Activated T-cell treated with anti-CD3 and anti-CD28 coated beads, Interleukin-2, amount 50 U/mL, for 4 hours (primary cell): ENCODE measurements around the gene TIMMDC1. TPM values are rescaled to one million over a fixed set of nuclear protein-coding genes. Genes with fewer than 3 reads are reported as not detected.

Source experiments
- ATAC-seq, 2 donors: fragments of 200-7000 bp; cut with Tn5 transposase; one replicate each; pipeline ENCODE4 v1.10.0; 2021
- DNase-seq: peaks from one replicate; pipeline ENCODE4 v3.0.0-alpha.2; 2020
- H3K27me3 Mint-ChIP-seq: one replicate; pipeline ENCODE4 v1.8.0; 2021; ENCODE audit warnings: low read depth, mixed read lengths
- H3K36me3 Mint-ChIP-seq: one replicate; pipeline ENCODE4 v1.8.0; 2022; ENCODE audit warnings: mixed read lengths; ENCODE audit not compliant: insufficient read depth
- H3K4me1 Mint-ChIP-seq: one replicate; pipeline ENCODE4 v1.8.0; 2021; ENCODE audit warnings: low read depth, mixed read lengths
- H3K4me3 Mint-ChIP-seq: one replicate; pipeline ENCODE4 v1.8.0; 2021; ENCODE audit warnings: mild to moderate bottlenecking, moderate library complexity, mixed read lengths
- H3K9me3 Mint-ChIP-seq: one replicate; pipeline ENCODE4 v1.8.0; 2021; ENCODE audit warnings: mixed read lengths
- total RNA-seq, 3 donors: library from RNA; stranded (reverse); gene quantifications; one replicate each; pipeline ENCODE4 v1.2.1, GENCODE V29; 2021

The TIMMDC1 gene
- total RNA-seq, 3 donors from 2014 or later, result 112 to 120 (median 118) TPM

DNA sequence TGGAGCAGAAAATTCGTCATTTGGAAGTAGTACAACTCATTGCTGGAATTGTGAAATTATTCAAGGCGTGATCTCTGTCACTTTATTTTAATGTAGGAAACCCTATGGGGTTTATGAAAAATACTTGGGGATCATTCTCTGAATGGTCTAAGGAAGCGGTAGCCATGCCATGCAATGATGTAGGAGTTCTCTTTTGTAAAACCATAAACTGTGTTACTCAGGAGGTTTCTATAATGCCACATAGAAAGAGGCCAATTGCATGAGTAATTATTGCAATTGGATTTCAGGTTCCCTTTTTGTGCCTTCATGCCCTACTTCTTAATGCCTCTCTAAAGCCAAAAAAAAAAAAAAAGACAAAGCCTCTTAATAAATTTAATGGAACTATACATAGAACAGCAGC lies 5.5 kb upstream of the TIMMDC1 start:
- H3K4me3 Mint-ChIP-seq, result no peak overlapping the region
- peaks cover 17% of the 10 kb centered on the region for H3K36me3 Mint-ChIP-seq
- no peaks in the 10 kb centered on the region for H3K9me3 Mint-ChIP-seq
- H3K27me3 Mint-ChIP-seq, result no peaks in the 10 kb centered on the region
- ATAC-seq (no peak), DNase-seq (no peak)
- peaks cover 4% of the 10 kb centered on the region for H3K4me1 Mint-ChIP-seq

- ATAC-seq, result no peak
- Mint-ChIP-seq H3K9me3 (no peaks in the 10 kb centered on the region), H3K4me1 (peaks cover 9% of the 10 kb centered on the region), H3K4me3 (no peak overlapping the region), H3K27me3 (no peaks in the 10 kb centered on the region), H3K36me3 (peaks cover 17% of the 10 kb centered on the region)
- DNase-seq, result no peak
These were observed 3.8 kb upstream of the TIMMDC1 start for GRCh38 chr3:119494597-119494996.

DNA sequence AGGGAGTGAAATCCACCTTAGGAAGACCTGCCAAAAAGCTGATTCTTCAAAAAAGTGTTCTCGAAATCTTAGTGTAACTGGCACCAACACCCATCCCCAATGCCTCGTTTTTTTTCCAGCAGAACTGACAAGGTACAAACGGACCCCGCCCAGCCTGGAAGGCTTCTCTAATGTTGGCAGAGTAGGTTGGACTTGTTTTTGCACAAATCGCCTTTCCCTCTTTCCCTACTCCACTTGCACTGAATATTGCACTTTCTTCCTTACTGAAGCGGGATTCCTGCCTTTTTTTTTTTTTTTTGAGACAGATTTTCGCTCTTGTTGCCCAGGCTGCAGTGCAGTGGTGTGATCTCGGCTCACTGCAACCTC lies 544 bp upstream of the TIMMDC1 start:
- no peak for DNase-seq
- peaks cover 15% of the 10 kb centered on the region for H3K36me3 Mint-ChIP-seq
- peak overlapping the region; percentile 92 for H3K4me3 Mint-ChIP-seq
- H3K4me1 Mint-ChIP-seq, result peaks cover 28% of the 10 kb centered on the region
- no peak for ATAC-seq
- no peaks in the 10 kb centered on the region for H3K9me3 Mint-ChIP-seq
- H3K27me3 Mint-ChIP-seq, result no peaks in the 10 kb centered on the region

DNA sequence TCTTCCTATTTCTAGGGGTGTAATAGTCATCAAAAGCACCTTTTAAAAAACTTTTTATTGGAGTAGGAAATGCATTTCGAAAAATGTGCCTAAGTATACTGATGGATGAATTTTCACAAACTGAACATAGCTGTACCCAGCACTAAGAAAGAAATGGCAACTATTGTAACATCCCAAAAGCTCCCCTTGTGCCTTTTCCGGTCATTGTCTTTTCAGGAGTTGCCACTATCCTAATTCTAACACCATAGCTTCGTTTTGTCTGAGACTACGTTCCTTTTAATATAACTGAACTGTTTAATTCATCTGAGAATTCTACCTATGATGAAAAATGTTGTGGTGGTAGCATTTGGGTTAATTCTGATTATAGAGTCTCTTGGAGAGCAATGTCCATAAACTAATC lies 1.9 kb downstream of the TIMMDC1 start:
- DNase-seq (no peak), ATAC-seq (no peak)
- H3K4me1 Mint-ChIP-seq, result peaks cover 28% of the 10 kb centered on the region
- H3K9me3 Mint-ChIP-seq, result no peaks in the 10 kb centered on the region
- H3K36me3 Mint-ChIP-seq, result peaks cover 21% of the 10 kb centered on the region
- no peaks in the 10 kb centered on the region for H3K27me3 Mint-ChIP-seq
- H3K4me3 Mint-ChIP-seq, result peak overlapping the region; percentile 92

GRCh38 chr3:119500901-119501300 lies 2.6 kb downstream of the TIMMDC1 start:
- DNase-seq, result no peak

GRCh38 chr3:119506631-119507030 lies 8.3 kb downstream of the TIMMDC1 start:
- Mint-ChIP-seq H3K4me3 (peak overlapping the region; percentile 55), H3K4me1 (peaks cover 36% of the 10 kb centered on the region), H3K27me3 (no peaks in the 10 kb centered on the region), H3K36me3 (peaks cover 54% of the 10 kb centered on the region), H3K9me3 (no peaks in the 10 kb centered on the region)
- no peak for DNase-seq
- no peak for ATAC-seq

More at GRCh38 chr3:119500901-119501300, 2.6 kb downstream of the TIMMDC1 start:
- H3K9me3 Mint-ChIP-seq, result no peaks in the 10 kb centered on the region
- peaks cover 31% of the 10 kb centered on the region for H3K4me1 Mint-ChIP-seq
- ATAC-seq, result no peak
- no peaks in the 10 kb centered on the region for H3K27me3 Mint-ChIP-seq
- H3K36me3 Mint-ChIP-seq, result peaks cover 24% of the 10 kb centered on the region
- peak overlapping the region; percentile 14 for H3K4me3 Mint-ChIP-seq

- Mint-ChIP-seq H3K4me1 (peaks cover 33% of the 10 kb centered on the region), H3K4me3 (peak overlapping the region; percentile 17), H3K9me3 (no peaks in the 10 kb centered on the region), H3K27me3 (no peaks in the 10 kb centered on the region), H3K36me3 (peaks cover 52% of the 10 kb centered on the region)
- no peak for ATAC-seq
- no peak for DNase-seq
These were observed 9.1 kb downstream of the TIMMDC1 start for GRCh38 chr3:119507404-119507803.

- Mint-ChIP-seq H3K4me3 (no peak overlapping the region), H3K4me1 (peaks cover 33% of the 10 kb centered on the region), H3K36me3 (peaks cover 58% of the 10 kb centered on the region), H3K27me3 (no peaks in the 10 kb centered on the region), H3K9me3 (no peaks in the 10 kb centered on the region)
- ATAC-seq (peak; percentile 76 to 86), DNase-seq (no peak)
These were observed 10.0 kb downstream of the TIMMDC1 start for GRCh38 chr3:119508172-119508845.

DNA sequence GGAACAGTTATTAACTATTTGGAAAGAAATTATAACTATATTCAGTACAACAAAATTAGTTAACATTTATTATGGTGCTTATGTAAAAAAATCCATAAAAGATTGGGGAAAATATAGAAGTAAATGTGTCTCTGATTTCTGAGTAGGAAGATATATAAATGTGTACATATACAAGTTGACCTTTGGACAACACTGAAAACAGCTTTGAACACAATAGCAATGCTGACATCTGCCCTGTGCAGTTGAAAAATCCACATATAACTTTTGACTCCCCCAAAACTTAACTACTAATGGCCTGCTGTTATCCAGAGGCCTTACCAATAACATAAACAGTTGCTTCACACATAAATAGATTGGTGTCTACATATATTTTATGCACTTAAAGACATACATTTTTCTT lies 12.3 kb downstream of the TIMMDC1 start:
- no peaks in the 10 kb centered on the region for H3K9me3 Mint-ChIP-seq
- ATAC-seq, result no peak
- no peak overlapping the region for H3K4me3 Mint-ChIP-seq
- DNase-seq, result no peak
- peaks cover 31% of the 10 kb centered on the region for H3K4me1 Mint-ChIP-seq
- H3K36me3 Mint-ChIP-seq, result peaks cover 56% of the 10 kb centered on the region
- no peaks in the 10 kb centered on the region for H3K27me3 Mint-ChIP-seq

DNA sequence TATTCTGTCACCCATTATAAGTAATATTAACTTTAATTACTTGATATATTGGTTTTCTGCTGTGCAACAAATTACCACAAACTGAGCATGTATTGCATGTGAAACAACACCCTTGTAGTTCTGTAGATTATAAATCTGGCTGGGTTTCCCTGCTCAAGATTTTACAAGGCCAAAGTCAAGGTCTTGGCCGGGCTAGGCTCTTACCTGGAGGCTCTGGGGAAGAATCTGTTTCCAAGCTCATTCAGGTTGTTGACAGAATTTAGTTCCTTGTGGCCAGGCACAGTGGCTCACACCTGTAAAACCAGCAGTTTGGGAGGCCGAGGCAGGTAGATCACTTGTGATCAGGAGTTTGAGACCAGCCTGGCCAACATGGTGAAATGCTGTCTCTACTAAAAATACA lies 16.3 kb downstream of the TIMMDC1 start:
- H3K9me3 Mint-ChIP-seq, result peaks cover 4% of the 10 kb centered on the region
- peaks cover 3% of the 10 kb centered on the region for H3K4me1 Mint-ChIP-seq
- DNase-seq (no peak), ATAC-seq (no peak)
- H3K27me3 Mint-ChIP-seq, result no peaks in the 10 kb centered on the region
- peaks cover 54% of the 10 kb centered on the region for H3K36me3 Mint-ChIP-seq
- no peak overlapping the region for H3K4me3 Mint-ChIP-seq

DNA sequence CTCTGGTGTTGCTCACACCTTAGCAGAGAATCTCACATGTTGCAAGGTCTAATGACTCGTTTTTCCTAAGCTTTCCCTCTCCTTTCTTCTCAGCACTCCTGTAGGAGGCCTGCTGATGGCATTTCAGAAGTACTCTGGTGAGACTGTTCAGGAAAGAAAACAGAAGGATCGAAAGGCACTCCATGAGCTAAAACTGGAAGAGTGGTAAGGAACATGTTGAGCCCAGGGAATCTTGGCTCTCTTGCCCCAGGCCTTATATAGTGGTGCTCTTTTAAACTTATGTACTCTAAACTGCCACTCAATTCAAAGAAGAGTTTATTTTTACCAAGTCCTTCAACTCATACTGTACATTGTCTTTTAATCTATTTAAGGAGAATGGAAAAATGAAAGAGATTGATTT lies 18.8 kb downstream of the TIMMDC1 start:
- H3K36me3 Mint-ChIP-seq, result peaks cover 73% of the 10 kb centered on the region
- H3K9me3 Mint-ChIP-seq, result peaks cover 4% of the 10 kb centered on the region
- peaks cover 3% of the 10 kb centered on the region for H3K4me1 Mint-ChIP-seq
- H3K4me3 Mint-ChIP-seq, result no peak overlapping the region
- DNase-seq (no peak), ATAC-seq (no peak)
- no peaks in the 10 kb centered on the region for H3K27me3 Mint-ChIP-seq

- H3K36me3 Mint-ChIP-seq, result peaks cover 71% of the 10 kb centered on the region
- no peaks in the 10 kb centered on the region for H3K27me3 Mint-ChIP-seq
- no peak for ATAC-seq
- H3K9me3 Mint-ChIP-seq, result peaks cover 4% of the 10 kb centered on the region
- H3K4me3 Mint-ChIP-seq, result no peak overlapping the region
- no peak for DNase-seq
- H3K4me1 Mint-ChIP-seq, result peaks cover 3% of the 10 kb centered on the region
These were observed 19.7 kb downstream of the TIMMDC1 start for GRCh38 chr3:119518026-119518425.

- Mint-ChIP-seq H3K9me3 (no peaks in the 10 kb centered on the region), H3K36me3 (peaks cover 56% of the 10 kb centered on the region), H3K4me3 (no peak overlapping the region), H3K4me1 (no peaks in the 10 kb centered on the region), H3K27me3 (no peaks in the 10 kb centered on the region)
- no peak for DNase-seq
- ATAC-seq, result no peak
These were observed 26.8 kb downstream of the TIMMDC1 start for GRCh38 chr3:119524931-119525662.

DNA sequence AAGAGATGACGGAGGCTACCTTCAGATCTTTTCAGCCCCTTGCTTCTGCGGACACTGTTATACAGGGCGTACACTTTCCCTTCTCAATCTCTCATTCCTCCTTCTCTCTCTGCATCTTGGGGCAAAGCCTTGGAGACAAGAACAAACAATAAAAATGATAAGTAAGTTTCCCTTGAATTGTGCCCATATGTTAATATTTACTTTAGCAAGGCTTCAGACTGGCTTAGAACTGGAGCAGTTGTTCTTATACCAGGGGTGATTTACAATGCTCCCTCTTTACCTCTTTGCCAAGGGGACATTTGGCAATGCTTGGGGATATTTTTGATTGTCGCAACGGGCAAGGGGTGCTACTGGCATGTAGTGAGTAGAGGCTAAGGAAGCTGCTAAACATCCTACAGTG lies 29.4 kb downstream of the TIMMDC1 start:
- Mint-ChIP-seq H3K4me3 (no peak overlapping the region), H3K4me1 (no peaks in the 10 kb centered on the region), H3K36me3 (peaks cover 35% of the 10 kb centered on the region), H3K27me3 (no peaks in the 10 kb centered on the region), H3K9me3 (no peaks in the 10 kb centered on the region)
- ATAC-seq (no peak), DNase-seq (no peak)

DNA sequence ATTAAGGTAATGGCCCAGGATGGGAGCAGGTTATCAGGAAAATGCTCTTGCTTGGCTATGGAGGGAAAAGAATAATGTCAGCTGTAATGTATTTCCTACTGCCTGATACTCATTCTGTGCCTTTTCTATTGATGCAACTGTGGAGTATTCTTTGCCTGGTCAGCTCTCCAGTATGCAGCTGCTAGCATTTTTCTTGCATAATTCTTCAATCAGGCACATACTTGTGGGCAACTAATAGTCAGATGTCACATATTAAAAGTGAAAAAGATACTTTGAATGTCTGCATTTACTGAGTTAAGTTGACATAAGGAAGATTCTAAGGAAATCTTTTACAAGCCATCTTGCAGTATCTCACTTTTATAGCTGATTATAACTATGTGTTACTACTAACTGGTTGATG lies 31.5 kb downstream of the TIMMDC1 start:
- no peaks in the 10 kb centered on the region for H3K27me3 Mint-ChIP-seq
- ATAC-seq, result no peak
- no peak overlapping the region for H3K4me3 Mint-ChIP-seq
- DNase-seq, result no peak
- H3K36me3 Mint-ChIP-seq, result peaks cover 24% of the 10 kb centered on the region
- H3K4me1 Mint-ChIP-seq, result no peaks in the 10 kb centered on the region
- no peaks in the 10 kb centered on the region for H3K9me3 Mint-ChIP-seq
